Bronchial epithelial cell (primary cell): ENCODE data around the gene CAMSAP3. TPM values are rescaled to one million over a fixed set of nuclear protein-coding genes. Genes with fewer than 3 reads are reported as not detected.
A peak's percentile ranks its signal among the peaks of the same experiment; 100 is the strongest.

Experiments
- DNase-seq: peaks from one replicate; pipeline ENCODE4 v3.0.0-alpha.2; 2010; ENCODE audit warnings: low read depth
- FAIRE-seq: peaks from 2 replicates; lab custom pipeline; 2011; peaks lifted over from hg19 to GRCh38; lab: Jason Lieb, UNC
- H3K27me3 ChIP-seq: 2 replicates; pipeline ENCODE4 v1.5.1; 2011; ENCODE audit warnings: low read length; ENCODE audit not compliant: control insufficient read depth, insufficient read depth
- H3K36me3 ChIP-seq: 2 replicates; pipeline ENCODE4 v1.5.1; 2011; ENCODE audit warnings: low read length; ENCODE audit not compliant: control insufficient read depth, insufficient read depth
- H3K4me3 ChIP-seq: 2 replicates; pipeline ENCODE4 v1.5.1; 2011; ENCODE audit warnings: mild to moderate bottlenecking, low read depth, low read length, control low read depth
- CTCF ChIP-seq: IDR thresholded peaks from 2 replicates; pipeline ENCODE4 v1.5.1; 2011; ENCODE audit warnings: mild to moderate bottlenecking, moderate library complexity, low read length, control low read depth, inconsistent platforms; ENCODE audit not compliant: insufficient read depth, severe bottlenecking
- total RNA-seq: library from RNA; depleted of rRNA; stranded (reverse); fragments of >200 nt; gene quantifications from 2 replicates; pipeline ENCODE4 v1.2.1, GENCODE V29; 2014

The CAMSAP3 gene
- total RNA-seq, 1 donor from 2014 or later, result 2.4 TPM

DNA sequence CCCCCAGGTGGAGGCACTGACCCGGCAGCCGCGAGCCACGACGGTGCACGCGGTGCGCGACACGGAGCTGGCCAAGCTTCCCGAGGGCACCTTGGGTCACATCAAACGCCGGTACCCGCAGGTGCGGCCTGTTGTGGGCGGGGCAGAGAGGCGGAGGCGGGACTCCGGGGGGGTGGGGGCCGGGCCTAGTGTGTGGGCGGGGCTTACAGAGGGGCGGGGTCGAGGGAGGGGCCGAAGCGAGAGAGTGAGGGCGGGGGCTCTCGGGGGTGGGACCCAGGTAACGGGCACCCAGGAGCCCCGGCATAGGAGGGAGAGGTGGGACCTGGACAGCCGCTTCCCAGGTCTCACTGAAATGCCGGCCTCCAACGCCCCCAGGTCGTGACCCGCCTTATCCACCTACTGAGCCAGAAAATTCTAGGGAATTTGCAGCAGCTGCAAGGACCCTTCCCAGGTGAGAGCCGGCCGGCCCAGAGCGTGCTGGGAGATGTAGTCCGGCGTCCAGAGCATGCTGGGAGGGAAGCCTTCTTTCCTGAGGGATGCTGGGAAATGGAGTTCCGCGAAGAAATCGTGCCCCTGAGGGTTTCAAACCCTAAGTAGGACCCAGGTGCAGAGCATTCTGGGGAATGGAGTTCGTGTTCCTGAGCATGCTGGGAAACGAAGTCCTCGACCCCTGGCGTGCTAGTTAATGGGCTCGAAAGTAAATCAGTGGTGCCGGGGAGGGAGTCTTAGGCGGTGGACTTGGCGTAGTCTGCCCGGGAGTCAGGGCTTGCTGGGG is 44.5 kb upstream of the CAMSAP3 start:
- TF ChIP-seq CTCF, result no peak
- DNase-seq (peak; percentile 54), FAIRE-seq (peak; percentile 58)
- Histone ChIP-seq H3K36me3 (peaks cover 12% of the 10 kb centered on the region), H3K27me3 (no peaks in the 10 kb centered on the region), H3K4me3 (peak overlapping the region; percentile 11)

DNA sequence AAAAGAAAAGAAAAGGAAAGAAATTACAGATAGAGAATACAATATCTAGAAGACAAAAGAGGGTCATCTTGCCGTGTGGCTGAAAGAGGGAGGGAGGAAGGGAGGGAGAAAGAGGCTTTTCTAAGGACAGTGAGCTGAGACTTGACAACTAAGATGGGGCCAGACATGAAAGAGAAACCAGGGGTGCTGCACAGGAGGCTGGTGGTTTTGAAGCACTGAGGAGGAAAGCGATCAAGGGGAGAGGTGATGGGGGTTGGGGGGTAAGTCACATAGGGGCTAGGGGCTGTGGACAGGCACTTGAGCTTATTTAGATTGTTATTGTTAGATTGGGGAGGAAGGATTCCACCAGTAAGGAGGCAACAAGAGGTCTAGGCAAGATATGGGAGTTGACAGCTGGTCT is 42.9 kb upstream of the CAMSAP3 start:
- H3K36me3 ChIP-seq, result peaks cover 23% of the 10 kb centered on the region
- no peaks in the 10 kb centered on the region for H3K27me3 ChIP-seq
- no peak overlapping the region for H3K4me3 ChIP-seq
- TF ChIP-seq CTCF, result no peak
- DNase-seq (no peak), FAIRE-seq (no peak)

GRCh38 chr19:7554565-7554964 is 41.1 kb upstream of the CAMSAP3 start:
- no peaks in the 10 kb centered on the region for H3K27me3 ChIP-seq
- no peak overlapping the region for H3K4me3 ChIP-seq
- DNase-seq (no peak), FAIRE-seq (no peak)
- no peak for TF ChIP-seq CTCF
- H3K36me3 ChIP-seq, result peaks cover 27% of the 10 kb centered on the region

GRCh38 chr19:7554990-7555864 is 40.4 kb upstream of the CAMSAP3 start:
- no peak for FAIRE-seq
- DNase-seq, result no peak
- no peak for TF ChIP-seq CTCF
- Histone ChIP-seq H3K4me3 (no peak overlapping the region), H3K27me3 (no peaks in the 10 kb centered on the region), H3K36me3 (peaks cover 23% of the 10 kb centered on the region)

DNA sequence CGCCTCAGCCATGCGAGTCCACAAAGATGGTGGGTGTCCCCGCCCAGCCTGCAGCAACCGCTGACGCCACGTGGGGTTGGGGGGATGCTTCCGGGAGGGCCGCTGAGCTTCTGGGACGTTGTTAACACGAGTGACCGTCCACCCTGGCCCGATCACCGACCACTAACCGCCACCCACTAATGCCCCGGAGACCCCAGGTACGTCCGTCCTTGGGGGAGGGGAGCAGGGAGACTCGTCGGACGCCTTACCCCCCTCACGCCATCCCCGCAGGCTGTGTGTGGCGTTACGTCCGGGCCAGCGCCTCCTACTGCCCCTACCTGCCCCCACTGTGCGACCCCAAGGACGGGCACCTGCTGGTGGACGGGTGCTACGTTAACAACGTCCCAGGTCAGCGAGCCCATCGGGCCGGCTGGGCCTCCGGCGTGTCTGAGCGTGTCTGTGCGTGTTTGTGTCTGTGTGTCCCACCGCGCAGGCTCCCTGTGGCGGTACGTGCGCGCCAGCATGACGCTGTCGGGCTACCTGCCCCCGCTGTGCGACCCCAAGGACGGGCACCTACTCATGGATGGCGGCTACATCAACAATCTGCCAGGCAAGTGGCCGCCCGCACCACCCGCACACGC is 38.9 kb upstream of the CAMSAP3 start:
- Histone ChIP-seq H3K4me3 (no peak overlapping the region), H3K36me3 (peaks cover 24% of the 10 kb centered on the region), H3K27me3 (no peaks in the 10 kb centered on the region)
- TF ChIP-seq CTCF, result no peak
- no peak for FAIRE-seq
- no peak for DNase-seq
